ENCODE data around the gene MAML3.

MAML3 gene

GRCh38 chr4:139815778-139816601, 338.0 kb downstream of the MAML3 start:
- TF ChIP-seq, protein P1, sequence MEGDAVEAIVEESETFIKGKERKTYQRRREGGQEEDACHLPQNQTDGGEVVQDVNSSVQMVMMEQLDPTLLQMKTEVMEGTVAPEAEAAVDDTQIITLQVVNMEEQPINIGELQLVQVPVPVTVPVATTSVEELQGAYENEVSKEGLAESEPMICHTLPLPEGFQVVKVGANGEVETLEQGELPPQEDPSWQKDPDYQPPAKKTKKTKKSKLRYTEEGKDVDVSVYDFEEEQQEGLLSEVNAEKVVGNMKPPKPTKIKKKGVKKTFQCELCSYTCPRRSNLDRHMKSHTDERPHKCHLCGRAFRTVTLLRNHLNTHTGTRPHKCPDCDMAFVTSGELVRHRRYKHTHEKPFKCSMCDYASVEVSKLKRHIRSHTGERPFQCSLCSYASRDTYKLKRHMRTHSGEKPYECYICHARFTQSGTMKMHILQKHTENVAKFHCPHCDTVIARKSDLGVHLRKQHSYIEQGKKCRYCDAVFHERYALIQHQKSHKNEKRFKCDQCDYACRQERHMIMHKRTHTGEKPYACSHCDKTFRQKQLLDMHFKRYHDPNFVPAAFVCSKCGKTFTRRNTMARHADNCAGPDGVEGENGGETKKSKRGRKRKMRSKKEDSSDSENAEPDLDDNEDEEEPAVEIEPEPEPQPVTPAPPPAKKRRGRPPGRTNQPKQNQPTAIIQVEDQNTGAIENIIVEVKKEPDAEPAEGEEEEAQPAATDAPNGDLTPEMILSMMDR (IDR thresholded peaks at IDR 0.05): no peak
- no peaks in the 10 kb centered on the region for H3K36me3 ChIP-seq
- H3K27ac ChIP-seq: no peak overlapping the region
- H3K27me3 ChIP-seq: no peaks in the 10 kb centered on the region
- no peak overlapping the region for H3K4me3 ChIP-seq (ENCODE audit: low read depth in 1 of 2, low read length in 1 of 2)
- H3K9me3 ChIP-seq: no peaks in the 10 kb centered on the region
- peaks cover 20 to 25% of the 10 kb centered on the region in 2 experiments for H3K4me1 ChIP-seq (ENCODE audit: control insufficient read depth in 1 of 2, insufficient read depth in 1 of 2, low read depth in 1 of 2, low read length in 1 of 2)

DNA sequence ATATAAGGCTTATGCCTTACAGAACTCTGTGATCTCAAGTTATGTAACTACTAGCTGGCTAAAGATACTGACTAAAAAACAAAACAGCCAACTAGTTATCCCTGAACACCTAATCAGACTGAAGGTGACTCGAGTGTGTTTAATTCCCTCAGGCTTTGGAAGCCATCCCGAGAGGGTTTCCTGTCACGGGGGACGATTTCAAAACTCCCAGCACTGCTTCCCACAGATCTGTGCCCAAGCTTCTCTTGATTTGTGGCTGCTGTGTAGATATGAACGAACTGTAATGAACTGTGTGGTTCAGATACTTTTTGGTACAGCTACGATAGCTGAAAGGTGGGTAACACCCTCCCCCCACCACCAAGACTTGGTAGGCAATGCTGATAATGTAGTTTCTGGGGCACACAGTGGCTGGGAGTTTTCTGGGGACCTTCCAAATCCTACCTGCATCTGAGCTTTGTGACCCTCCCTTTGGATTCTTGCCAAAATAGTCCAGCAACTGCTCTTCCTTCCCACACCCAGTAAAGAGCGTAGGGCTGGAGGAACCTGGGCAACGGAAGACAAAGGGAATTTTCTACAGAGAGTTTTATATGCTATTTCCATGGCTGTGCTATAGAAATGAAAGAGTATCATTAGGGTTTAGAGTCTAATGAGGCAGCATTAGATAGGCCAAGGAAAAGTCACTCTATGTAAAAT, 339.5 kb downstream of the MAML3 start:
- Histone ChIP-seq H3K27ac (no peak overlapping the region), H3K36me3 (no peaks in the 10 kb centered on the region), H3K4me3 (ENCODE audit: low read depth in 1 of 2, low read length in 1 of 2) (no peak overlapping the region), H3K4me1 (ENCODE audit: control insufficient read depth in 1 of 2, insufficient read depth in 1 of 2, low read depth in 1 of 2, low read length in 1 of 2) (peaks cover 27 to 32% of the 10 kb centered on the region in 2 experiments), H3K27me3 (no peaks in the 10 kb centered on the region), H3K9me3 (no peaks in the 10 kb centered on the region)
- TF ChIP-seq, protein P1 (IDR thresholded peaks at IDR 0.05): no peak

GRCh38 chr4:139813881-139814280, 340.1 kb downstream of the MAML3 start:
- H3K4me1 ChIP-seq (ENCODE audit: control insufficient read depth in 1 of 2, insufficient read depth in 1 of 2, low read depth in 1 of 2, low read length in 1 of 2): peaks cover 33 to 38% of the 10 kb centered on the region in 2 experiments
- H3K4me3 ChIP-seq (ENCODE audit: low read depth in 1 of 2, low read length in 1 of 2): no peak overlapping the region
- H3K27ac ChIP-seq: no peak overlapping the region
- H3K9me3 ChIP-seq: no peaks in the 10 kb centered on the region
- H3K36me3 ChIP-seq: no peaks in the 10 kb centered on the region
- TF ChIP-seq, protein P1 (IDR thresholded peaks at IDR 0.05): no peak
- no peaks in the 10 kb centered on the region for H3K27me3 ChIP-seq

DNA sequence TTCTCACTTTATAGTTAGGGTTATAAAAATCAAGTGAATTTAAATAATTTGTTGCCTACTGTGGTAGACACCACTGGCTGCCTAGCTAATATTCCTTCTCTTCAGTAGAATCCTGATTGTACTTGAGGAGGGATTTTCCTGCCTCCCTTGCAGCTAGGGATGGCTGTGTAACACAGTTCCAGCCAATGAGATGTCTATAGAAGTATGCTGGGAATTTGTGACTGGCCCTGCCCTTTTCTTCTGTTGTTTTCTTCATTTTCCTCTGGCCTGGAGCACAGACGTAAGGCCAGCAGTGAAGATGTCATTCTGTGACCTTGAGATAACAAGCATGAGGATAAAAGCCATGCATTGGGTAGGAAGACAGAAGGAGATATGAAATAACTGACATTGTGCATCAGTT, 343.3 kb downstream of the MAML3 start:
- Histone ChIP-seq H3K9me3 (no peaks in the 10 kb centered on the region), H3K4me3 (ENCODE audit: low read depth in 1 of 2, low read length in 1 of 2) (no peak overlapping the region), H3K27ac (no peak overlapping the region), H3K4me1 (ENCODE audit: control insufficient read depth in 1 of 2, insufficient read depth in 1 of 2, low read depth in 1 of 2, low read length in 1 of 2) (peaks cover 25 to 29% of the 10 kb centered on the region in 2 experiments), H3K36me3 (no peaks in the 10 kb centered on the region), H3K27me3 (no peaks in the 10 kb centered on the region)
- TF ChIP-seq, protein P1 (IDR thresholded peaks at IDR 0.05): no peak

DNA sequence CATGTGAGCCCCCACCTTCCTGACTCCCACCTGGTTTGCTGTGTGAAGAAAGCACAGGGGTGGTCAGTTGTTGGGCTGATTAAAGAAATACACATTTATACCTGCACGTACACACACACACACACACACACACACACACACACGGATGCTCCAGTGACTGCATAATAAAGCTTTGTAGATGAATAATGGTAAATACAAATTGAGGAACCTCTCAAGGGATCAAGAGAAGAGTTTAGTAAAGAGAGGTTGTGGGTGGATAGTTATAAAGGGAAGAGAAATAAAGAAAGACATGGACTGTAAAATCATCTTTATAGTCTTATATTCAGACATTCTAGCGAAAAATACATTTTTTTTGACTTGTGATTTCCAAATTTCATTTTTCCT, 344.2 kb downstream of the MAML3 start:
- H3K4me1 ChIP-seq (ENCODE audit: control insufficient read depth in 1 of 2, insufficient read depth in 1 of 2, low read depth in 1 of 2, low read length in 1 of 2): peaks cover 24 to 26% of the 10 kb centered on the region in 2 experiments

More for the DNA sequence above, 344.2 kb downstream of the MAML3 start:
- Histone ChIP-seq H3K9me3 (no peaks in the 10 kb centered on the region), H3K27me3 (no peaks in the 10 kb centered on the region), H3K4me3 (ENCODE audit: low read depth in 1 of 2, low read length in 1 of 2) (no peak overlapping the region), H3K27ac (no peak overlapping the region), H3K36me3 (no peaks in the 10 kb centered on the region)
- TF ChIP-seq, protein P1 (IDR thresholded peaks at IDR 0.05): no peak
